ENCODE results near the gene NSMCE1.

The NSMCE1 gene

DNA sequence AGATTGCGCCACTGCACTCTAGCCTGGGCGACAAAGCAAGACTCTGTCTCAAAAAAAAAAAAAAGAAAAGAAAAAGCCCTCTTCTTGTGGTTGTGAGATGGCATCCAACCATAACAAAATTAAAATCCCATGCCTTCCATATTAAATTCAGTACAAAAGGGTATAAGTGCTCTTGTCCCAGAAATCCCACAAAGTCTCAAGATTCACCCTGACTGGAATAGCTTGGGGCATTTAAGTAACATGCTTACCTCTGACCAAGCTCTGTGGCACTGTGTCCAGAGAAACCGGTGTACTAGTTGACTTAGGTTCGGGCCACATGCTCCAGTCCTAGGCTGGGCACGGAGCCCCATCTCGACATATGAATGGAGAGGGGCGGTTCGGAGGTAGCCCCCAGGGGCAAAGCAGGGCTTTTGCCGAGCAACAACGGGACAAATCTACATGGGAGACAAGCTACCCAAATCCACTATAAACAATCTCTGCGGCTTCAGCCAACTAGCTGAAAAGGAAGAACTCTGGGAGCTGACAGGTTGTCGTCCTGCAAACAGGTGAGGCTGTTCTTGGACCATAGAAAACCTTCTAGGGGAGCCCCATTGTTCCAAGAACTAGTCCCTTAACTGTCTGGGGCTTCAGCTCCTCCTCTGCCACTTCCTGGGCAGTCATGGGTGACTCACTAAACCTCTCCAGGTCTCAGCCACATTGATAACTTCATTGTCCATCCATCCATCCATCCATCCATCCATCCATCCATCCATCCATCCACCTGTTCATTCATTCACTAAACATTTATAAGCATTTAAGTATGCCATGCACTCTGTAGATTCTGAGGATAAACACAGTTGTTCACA lies 34.9 kb upstream of the NSMCE1 start:
- in situ Hi-C loops (cut with MboI; ENCODE audit: low sequenced_read_pairs, unreplicated experiment): no loop called here
- DNase-seq (ENCODE audit: low spot score): no peak
- TF ChIP-seq, protein P1, sequence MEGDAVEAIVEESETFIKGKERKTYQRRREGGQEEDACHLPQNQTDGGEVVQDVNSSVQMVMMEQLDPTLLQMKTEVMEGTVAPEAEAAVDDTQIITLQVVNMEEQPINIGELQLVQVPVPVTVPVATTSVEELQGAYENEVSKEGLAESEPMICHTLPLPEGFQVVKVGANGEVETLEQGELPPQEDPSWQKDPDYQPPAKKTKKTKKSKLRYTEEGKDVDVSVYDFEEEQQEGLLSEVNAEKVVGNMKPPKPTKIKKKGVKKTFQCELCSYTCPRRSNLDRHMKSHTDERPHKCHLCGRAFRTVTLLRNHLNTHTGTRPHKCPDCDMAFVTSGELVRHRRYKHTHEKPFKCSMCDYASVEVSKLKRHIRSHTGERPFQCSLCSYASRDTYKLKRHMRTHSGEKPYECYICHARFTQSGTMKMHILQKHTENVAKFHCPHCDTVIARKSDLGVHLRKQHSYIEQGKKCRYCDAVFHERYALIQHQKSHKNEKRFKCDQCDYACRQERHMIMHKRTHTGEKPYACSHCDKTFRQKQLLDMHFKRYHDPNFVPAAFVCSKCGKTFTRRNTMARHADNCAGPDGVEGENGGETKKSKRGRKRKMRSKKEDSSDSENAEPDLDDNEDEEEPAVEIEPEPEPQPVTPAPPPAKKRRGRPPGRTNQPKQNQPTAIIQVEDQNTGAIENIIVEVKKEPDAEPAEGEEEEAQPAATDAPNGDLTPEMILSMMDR (IDR thresholded peaks at IDR 0.05; ENCODE audit: borderline replicate concordance, control extremely low read depth, extremely low read depth, insufficient read depth, missing control alignments): no peak

DNA sequence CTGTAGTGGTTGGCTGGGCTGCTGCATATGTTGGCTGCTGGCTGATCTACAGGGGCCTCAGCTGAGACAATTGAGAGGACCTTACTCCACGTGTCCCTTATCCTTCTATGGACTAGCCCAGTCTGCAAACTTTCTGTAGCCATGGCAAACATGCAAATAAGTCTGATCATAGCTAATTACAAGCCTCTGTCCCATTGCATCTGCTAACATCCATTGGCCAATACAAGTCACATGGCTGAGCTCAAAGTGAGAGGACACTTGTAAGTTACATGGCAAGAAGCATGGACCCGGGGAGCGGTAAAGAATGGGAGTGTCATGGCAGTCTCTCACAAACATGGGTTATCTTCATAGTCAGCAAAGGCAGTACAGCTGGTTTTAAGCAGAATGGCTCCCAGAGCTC lies 33.6 kb upstream of the NSMCE1 start:
- in situ Hi-C loops (cut with MboI; ENCODE audit: low sequenced_read_pairs, unreplicated experiment): no loop called here
- no peak for DNase-seq (ENCODE audit: low spot score)
- TF ChIP-seq, protein P1 (IDR thresholded peaks at IDR 0.05; ENCODE audit: borderline replicate concordance, control extremely low read depth, extremely low read depth, insufficient read depth, missing control alignments): no peak

DNA sequence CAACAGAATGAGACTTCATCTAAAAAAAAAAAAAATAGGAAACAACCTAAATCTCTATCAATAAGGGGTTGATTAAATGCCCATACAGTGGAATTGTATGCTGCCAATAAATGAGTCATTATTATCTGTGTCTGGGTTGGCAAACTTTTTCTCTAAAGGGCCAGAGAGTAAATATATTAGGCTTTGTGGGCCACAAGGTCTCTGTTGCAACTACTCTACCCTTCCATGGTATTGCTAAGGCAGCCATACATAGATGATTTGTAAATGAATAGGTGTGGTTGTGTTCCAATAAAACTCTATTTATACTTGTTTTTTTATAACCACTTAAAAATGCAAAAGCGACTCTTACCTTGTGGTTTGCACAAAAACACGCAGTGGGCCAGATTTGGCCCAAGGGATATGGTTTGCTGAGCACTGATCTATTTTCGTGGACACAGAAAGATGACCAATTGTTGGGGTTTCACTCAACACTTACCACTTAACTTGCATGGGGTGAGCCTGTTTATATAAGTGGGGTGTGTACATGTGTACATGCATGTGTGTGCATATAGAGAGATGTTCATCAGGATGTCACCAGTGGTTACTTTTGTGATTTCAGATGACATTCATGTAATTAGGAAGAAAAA lies 32.8 kb upstream of the NSMCE1 start:
- no peak for DNase-seq (ENCODE audit: low spot score)
- in situ Hi-C loops (cut with MboI; ENCODE audit: low sequenced_read_pairs, unreplicated experiment): no loop called here
- TF ChIP-seq, protein P1 (IDR thresholded peaks at IDR 0.05; ENCODE audit: borderline replicate concordance, control extremely low read depth, extremely low read depth, insufficient read depth, missing control alignments): no peak

DNA sequence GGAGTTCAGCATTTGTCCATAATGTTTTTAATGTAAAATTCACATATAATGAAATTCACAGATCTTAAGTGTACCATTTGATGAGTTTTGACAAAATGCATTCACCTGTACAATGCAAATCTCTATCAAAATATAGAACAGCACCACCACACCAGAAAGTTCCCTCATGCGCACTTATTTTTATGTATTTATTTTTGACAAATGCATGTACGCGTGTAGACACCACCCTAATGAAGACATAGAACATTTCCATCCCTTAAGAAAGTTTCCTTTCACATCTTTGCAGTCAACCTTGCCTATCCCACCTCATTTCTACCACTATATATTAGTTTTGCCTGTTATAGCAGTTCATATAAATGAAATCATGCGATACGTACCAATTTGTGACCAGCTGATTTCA lies 29.6 kb upstream of the NSMCE1 start:
- in situ Hi-C loops (cut with MboI; ENCODE audit: low sequenced_read_pairs, unreplicated experiment): no loop called here
- no peak for DNase-seq (ENCODE audit: low spot score)
- TF ChIP-seq, protein P1 (IDR thresholded peaks at IDR 0.05; ENCODE audit: borderline replicate concordance, control extremely low read depth, extremely low read depth, insufficient read depth, missing control alignments): no peak

DNA sequence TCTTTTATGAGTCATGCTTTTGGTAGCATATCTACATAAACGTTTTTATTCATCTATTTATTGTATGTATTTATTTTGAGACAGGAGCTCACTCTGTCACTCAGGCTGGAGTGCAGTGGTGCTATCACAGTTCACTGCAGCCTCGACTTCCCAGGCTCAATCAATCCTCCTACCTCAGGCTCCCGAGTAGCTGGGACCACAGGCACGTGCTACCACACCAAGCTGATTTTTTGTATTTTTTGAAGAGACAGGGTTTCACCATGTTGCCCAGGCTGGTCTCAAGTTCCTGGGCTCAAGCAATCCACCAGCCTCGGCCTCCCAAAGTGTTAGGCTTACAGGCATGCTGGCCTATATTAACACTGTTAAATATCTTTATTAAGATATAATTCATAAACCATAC lies 24.8 kb upstream of the NSMCE1 start:
- in situ Hi-C loops (cut with MboI; ENCODE audit: low sequenced_read_pairs, unreplicated experiment): no loop called here
- DNase-seq (ENCODE audit: low spot score): no peak

DNA sequence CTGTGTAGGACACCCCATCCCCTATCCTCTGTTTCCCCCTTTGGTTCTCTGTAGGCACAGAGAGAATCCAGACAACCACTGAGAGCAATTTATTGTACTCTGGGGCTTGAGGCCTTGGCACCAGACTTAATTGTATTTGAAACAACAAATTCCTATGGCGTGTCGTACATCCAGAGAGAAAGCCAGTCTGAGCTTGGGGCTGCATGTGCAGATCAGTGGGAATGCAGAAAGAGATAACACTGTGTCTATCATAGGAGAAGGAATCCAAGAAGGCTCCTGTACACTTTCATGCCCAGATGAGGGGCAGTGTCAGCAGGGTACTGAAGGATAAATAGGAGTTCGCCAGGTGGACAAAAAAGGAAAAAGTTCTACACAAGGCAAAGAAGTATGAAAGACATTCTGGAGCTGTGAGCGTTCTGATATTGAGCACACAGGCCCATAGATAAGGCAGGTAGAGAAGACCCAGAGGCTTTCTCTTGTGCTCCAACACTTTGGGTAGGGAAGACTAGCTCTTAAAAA lies 23.2 kb upstream of the NSMCE1 start:
- TF ChIP-seq, protein P1 (IDR thresholded peaks at IDR 0.05; ENCODE audit: borderline replicate concordance, control extremely low read depth, extremely low read depth, insufficient read depth, missing control alignments): no peak
- in situ Hi-C loops (cut with MboI; ENCODE audit: low sequenced_read_pairs, unreplicated experiment): no loop called here
- no peak for DNase-seq (ENCODE audit: low spot score)

More for the DNA sequence above, 24.8 kb upstream of the NSMCE1 start:
- TF ChIP-seq, protein P1 (IDR thresholded peaks at IDR 0.05; ENCODE audit: borderline replicate concordance, control extremely low read depth, extremely low read depth, insufficient read depth, missing control alignments): no peak

Measured in GM13976 (cell line).